Myometrial cell (primary cell): ENCODE data around the gene SLC38A5. TPM values are rescaled to one million over a fixed set of nuclear protein-coding genes. Genes with fewer than 3 reads are reported as not detected.

Experiments
- total RNA-seq: library from RNA; depleted of rRNA; stranded (reverse); fragments of >200 nt; gene quantifications from 2 replicates; pipeline ENCODE4 v1.2.3, GENCODE V29; 2015

Gene SLC38A5
- total RNA-seq: 62.4 and 76.1 TPM in 2 replicates

DNA sequence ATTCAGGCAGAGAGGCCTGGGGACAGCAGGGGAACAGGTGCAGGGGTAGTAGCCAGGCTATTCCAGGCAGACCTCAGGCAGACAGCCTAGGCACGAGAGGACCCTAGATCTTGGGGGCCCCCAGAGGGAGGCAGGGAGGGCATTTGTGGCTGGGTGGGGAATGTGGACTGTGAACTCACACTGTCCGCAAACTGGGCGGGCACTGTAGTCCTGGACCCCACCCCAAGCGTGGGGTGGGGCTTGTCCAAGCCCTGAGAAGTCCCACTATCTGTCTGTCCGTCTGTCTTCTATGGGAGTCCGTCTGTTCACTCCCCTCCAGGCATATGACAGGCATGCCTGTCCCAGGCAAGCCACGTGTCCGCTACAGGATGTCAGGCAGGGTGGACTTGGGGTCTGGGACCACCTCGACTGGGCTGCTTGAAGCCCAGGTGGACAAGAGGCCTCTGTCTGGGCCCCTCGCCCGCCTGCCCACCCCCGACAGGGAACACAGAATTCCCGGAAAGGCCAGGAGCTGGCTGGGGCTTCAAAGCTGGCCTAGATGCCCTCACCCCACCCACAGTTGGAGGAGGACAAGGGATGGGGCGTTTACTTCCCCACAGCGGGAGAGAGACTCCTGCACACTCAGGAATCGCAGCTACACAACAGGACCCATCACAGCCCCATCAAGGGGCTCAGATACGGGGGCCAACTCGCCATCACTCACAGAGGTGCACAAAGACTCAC, at the start of gene SLC38A5:
TSS of gene SLC38A5 (minus strand) at position 151 of the 723 bp plus-strand sequence. CDS start 2,336 bp downstream, outside the sequence.

DNA sequence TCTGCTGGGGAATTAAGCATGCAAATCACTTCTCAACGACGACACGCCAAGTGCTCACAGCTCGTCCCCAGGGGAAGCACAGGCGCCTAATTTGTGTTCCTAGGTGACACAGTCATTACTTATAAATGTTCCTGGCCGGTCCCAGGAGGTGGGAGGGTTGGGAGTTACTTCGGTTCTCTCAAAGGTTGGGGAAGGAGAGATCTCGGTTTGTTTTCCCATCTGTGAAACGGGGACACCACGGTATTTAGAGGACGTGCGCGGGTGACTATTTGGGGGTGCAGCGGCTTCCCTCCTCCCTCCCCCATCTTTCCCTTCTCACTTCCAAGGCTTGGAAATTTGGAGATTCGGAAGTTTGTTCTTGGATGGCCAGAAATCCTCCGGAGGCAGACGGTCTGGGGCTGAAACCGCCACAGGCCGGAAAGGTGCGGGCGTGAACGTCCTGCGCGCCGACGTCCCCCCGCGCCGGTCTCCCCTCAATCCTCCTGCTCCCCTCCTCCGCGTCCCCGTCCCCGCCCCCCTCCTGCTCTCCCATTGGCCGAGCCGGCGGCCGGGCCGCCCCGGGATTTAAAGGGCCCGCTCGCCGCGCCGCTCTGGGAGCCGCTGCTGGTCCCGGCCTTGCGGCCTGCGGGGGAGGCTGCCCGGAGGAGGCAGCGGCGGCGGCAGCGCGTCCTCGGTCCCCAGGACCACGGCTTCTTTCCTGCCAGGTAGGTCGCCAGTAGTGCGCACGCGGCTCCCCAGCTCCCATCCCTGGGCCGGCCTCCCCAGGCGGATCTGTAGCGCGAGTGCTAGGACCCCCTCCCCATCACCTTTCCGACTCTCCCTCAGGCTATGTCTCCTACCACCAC, 38.6 kb upstream of the SLC38A5 start, which contains the start of gene PORCN:
TSS of gene PORCN (plus strand) at position 593 of the 845 bp plus-strand sequence. CDS start 829 bp downstream, outside the sequence.

DNA sequence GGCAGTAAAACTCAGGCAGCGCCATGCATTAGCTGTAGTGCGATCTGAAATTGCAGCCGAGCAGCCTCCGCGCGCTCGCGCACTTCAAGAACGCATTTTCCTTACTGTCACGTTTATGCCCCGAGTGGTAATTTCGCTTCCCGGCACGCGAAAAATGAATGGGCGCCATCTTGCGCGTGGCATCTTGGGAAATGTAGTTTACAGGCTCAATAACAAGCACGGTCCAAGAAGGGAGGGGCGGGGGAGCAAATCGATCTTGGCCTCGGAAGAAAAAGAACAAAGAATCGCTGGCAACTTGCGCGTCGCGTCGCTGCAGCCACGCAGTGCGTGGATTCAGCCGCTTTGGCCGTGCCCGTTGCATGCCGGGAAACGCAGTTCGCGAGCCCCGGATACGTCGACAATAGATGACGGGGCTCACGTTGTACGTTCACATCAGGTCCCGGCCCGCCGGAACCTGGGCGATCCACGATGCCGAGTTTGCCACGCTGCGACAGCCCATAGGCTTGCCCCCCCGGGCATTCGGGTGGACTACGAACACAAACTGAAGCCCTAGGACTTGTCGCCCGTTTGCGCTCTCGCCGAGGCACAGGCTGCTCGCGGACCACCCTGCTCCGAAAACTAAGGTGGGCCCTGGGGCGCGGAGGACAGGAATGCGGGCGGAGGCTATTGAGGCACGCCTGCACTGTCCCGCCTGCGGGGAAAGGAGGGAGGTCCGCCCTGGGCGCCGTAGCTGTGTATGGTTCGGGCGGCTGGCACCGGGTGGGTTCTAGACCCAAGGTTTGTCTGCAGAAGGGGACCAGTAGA, 5.9 kb upstream of the SLC38A5 start, which contains the start of gene FTSJ1:
TSS of gene FTSJ1 (plus strand) at position 426 of the 804 bp plus-strand sequence. CDS start 1,849 bp downstream, outside the sequence.

DNA sequence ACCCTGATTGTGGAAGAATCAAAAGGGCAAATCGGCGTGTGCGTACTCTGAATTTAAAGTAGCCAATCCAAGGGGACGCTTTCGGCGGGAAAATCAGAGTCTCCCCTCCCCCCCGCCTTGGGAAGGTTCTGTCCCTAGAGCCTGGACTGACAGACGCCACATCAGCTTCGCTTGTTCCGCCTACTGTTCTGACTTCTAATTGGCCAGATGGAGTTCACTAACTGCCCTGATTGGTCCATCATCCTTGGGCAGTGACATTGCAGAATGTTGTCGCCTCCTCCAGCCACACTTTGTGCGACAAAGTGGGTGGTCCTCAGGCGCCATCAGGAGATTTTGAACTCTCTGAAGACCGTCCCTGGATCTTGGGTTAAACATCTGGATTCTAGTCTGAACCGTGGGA, 58.2 kb downstream of the SLC38A5 start, which contains the start of gene SSX4B:
TSS of gene SSX4B (minus strand) at position 101 of the 400 bp plus-strand sequence. CDS start 588 bp downstream, outside the sequence.

Other genes starting within 250 kb of the SLC38A5 start
- gene SSX1, start 214.9 kb downstream of the SLC38A5 start, total RNA-seq: not detected in 2 replicates
- not detected in 2 replicates for gene SSX3, start 113.6 kb downstream of the SLC38A5 start, total RNA-seq
- not detected in 2 replicates for gene SSX4, start 86.7 kb downstream of the SLC38A5 start, total RNA-seq
- not detected in 2 replicates for gene SSX4B, start 58.3 kb downstream of the SLC38A5 start, total RNA-seq
- gene FTSJ1, start 5.9 kb upstream of the SLC38A5 start, total RNA-seq: 119 and 132 TPM in 2 replicates
- gene PORCN, start 38.7 kb upstream of the SLC38A5 start, total RNA-seq: 10.5 and 20.2 TPM in 2 replicates
- 204 and 222 TPM in 2 replicates for gene EBP, start 51.5 kb upstream of the SLC38A5 start, total RNA-seq
- gene TBC1D25, start 69.5 kb upstream of the SLC38A5 start, total RNA-seq: 8.7 and 10.7 TPM in 2 replicates
- 299 and 329 TPM in 2 replicates for gene RBM3, start 104.2 kb upstream of the SLC38A5 start, total RNA-seq
- gene WDR13, start 127.2 kb upstream of the SLC38A5 start, total RNA-seq: 163 and 169 TPM in 2 replicates
- gene WAS, start 213.5 kb upstream of the SLC38A5 start, total RNA-seq: 0.58 TPM in 1 of 2 replicates, not detected in the other
- gene SUV39H1, start 226.5 kb upstream of the SLC38A5 start, total RNA-seq: 10.5 and 10.7 TPM in 2 replicates